ENCODE data around the gene KCNJ2.

GRCh38 chr17:70202840-70203239 lies 33.5 kb downstream of the KCNJ2 start:
- TF ChIP-seq POLR2A (IDR thresholded peaks at IDR 0.05), result no peak
- TF ChIP-seq CTCF (IDR thresholded peaks at IDR 0.05), result no peak

Measured in body of pancreas (tissue), 4 donors.